MCF 10A (cell line): ENCODE results near the gene ITGA1. TPM values are rescaled to one million over a fixed set of nuclear protein-coding genes. Genes with fewer than 3 reads are reported as not detected.

Source experiments
- BruUV-seq: library from RNA; stranded (reverse); fragments of 400-500 nt; replicated peaks from 2 replicates; lab custom pipeline; 2021; lab: Mats Ljungman, UMichigan
- CTCF ChIA-PET: fragments of 300-600 bp; sonication (Branson Sonifier 250); formaldehyde crosslinking; extraction: SDS; loops from one replicate; lab custom pipeline; 2021; ENCODE audit warnings: antibody characterized with exemption, inconsistent platforms; lab: Yijun Ruan, JAX
- POLR2A ChIA-PET: fragments of 300-600, 350-650 bp; sonication (Branson Sonifier 250); formaldehyde crosslinking; extraction: SDS; loops from one replicate; lab custom pipeline; 2020; ENCODE audit warnings: antibody characterized with exemption, inconsistent platforms; lab: Yijun Ruan, JAX
- DNase-seq: peaks from one replicate; pipeline ENCODE4 v3.0.0-alpha.2; 2018; ENCODE audit not compliant: unreplicated experiment
- H3K27ac Mint-ChIP-seq: one replicate; pipeline ENCODE4 v1.8.0; 2022; ENCODE audit warnings: mild to moderate bottlenecking, low read depth, mixed read lengths; ENCODE audit not compliant: unreplicated experiment
- H3K27me3 Mint-ChIP-seq: one replicate; pipeline ENCODE4 v1.8.0; 2022; ENCODE audit warnings: mixed read lengths; ENCODE audit not compliant: insufficient read depth, unreplicated experiment
- H3K36me3 Mint-ChIP-seq: one replicate; pipeline ENCODE4 v1.8.0; 2022; ENCODE audit warnings: mild to moderate bottlenecking, moderate library complexity, mixed read lengths; ENCODE audit not compliant: insufficient read depth, unreplicated experiment
- H3K4me1 Mint-ChIP-seq: one replicate; pipeline ENCODE4 v1.8.0; 2022; ENCODE audit warnings: mixed read lengths; ENCODE audit not compliant: insufficient read depth, unreplicated experiment
- H3K4me3 Mint-ChIP-seq: one replicate; pipeline ENCODE4 v1.8.0; 2022; ENCODE audit warnings: mild to moderate bottlenecking, moderate library complexity, mixed read lengths; ENCODE audit not compliant: unreplicated experiment
- H3K9me3 Mint-ChIP-seq: one replicate; pipeline ENCODE4 v1.8.0; 2022; ENCODE audit warnings: mixed read lengths; ENCODE audit not compliant: unreplicated experiment
- intact Hi-C: fragments of 100-400 bp; cut with micrococcal nuclease; formaldehyde crosslinking; loops from 2 replicates; pipeline ENCODE4 v1.14.1; 2022
- total RNA-seq: library from RNA; stranded (reverse); gene quantifications from 2 replicates; pipeline ENCODE4 v1.2.3, GENCODE V29; 2022
- TF ChIP-seq, protein P1 (sequence below): fragments of 200-600 bp; IDR thresholded peaks from one replicate; pipeline ENCODE4 v1.8.0; 2022; ENCODE audit warnings: antibody characterized with exemption, mild to moderate bottlenecking; ENCODE audit not compliant: unreplicated experiment

Gene ITGA1
- total RNA-seq, 1 experiment from 2014 or later = 7.7 TPM

DNA sequence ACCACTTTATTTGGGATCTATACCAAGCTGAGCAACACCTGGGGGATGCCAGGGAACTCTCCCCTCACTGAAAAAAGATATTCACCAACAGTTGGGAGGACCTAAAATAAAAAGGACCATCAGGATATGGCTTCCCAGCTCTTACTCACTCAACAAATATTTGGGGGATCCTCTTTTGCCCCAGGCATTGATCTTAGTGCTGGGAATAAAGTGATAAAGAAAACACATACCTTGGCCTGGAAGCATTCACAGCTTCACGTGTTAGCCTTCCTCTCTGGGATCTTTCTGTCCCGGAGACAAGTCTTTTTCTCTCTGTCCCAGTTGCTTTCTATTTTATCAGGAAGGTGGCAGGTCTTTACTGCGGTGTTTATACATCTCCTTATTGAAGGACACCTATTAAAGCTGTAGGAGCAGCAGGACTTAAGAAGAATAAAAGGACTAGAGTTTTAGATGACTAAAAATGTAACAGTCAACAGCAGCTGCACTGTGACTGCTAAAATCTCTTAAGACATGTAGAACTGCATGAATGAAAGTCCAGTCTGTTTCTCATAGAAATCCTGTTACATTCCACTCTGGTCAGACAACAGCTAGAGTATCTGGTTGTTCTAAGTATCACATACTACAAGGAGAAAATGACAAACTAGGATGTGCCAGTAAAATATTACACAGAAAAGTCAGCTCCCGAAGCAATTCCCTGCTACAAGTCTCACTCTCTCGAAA, 111.4 kb downstream of the ITGA1 start:
- Mint-ChIP-seq H3K9me3 (no peaks in the 10 kb centered on the region), H3K27me3 (no peaks in the 10 kb centered on the region), H3K36me3 (no peaks in the 10 kb centered on the region), H3K4me3 (no peak overlapping the region), H3K4me1 (no peaks in the 10 kb centered on the region), H3K27ac (no peak overlapping the region)
- intact Hi-C loops = no loop called here
- DNase-seq = no peak
- CTCF ChIA-PET = interaction anchor here (1.0 to 1.4 kb wide), 2 partner anchors 14 to 17 kb away, joined by 3 to 6 read pairs; no protein-coding TSS in a partner anchor
- BruUV-seq = no TSS peak
- TF ChIP-seq, protein P1, sequence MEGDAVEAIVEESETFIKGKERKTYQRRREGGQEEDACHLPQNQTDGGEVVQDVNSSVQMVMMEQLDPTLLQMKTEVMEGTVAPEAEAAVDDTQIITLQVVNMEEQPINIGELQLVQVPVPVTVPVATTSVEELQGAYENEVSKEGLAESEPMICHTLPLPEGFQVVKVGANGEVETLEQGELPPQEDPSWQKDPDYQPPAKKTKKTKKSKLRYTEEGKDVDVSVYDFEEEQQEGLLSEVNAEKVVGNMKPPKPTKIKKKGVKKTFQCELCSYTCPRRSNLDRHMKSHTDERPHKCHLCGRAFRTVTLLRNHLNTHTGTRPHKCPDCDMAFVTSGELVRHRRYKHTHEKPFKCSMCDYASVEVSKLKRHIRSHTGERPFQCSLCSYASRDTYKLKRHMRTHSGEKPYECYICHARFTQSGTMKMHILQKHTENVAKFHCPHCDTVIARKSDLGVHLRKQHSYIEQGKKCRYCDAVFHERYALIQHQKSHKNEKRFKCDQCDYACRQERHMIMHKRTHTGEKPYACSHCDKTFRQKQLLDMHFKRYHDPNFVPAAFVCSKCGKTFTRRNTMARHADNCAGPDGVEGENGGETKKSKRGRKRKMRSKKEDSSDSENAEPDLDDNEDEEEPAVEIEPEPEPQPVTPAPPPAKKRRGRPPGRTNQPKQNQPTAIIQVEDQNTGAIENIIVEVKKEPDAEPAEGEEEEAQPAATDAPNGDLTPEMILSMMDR = no peak
- POLR2A ChIA-PET = interaction anchor here (0.7 to 1.2 kb wide), 3 partner anchors 10 to 99 kb away, joined by 3 to 4 read pairs (median 3); no protein-coding TSS in a partner anchor

DNA sequence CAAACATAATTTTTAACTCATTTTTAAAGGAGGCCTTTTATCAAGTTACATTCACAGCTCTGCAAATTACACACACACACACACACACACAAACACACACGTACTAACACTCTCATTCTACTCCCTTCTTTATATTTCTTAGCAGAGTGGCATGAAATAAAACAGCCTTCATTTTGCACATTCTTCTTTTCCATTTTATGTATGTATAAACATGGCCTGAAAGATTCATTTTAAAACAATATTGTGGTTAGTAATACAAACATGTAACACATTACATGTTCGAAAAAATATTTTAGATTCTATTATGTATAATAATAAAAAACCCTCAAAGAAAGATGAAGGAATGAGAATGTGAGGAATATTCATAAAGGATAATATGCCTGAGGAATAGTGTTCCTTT, 115.4 kb downstream of the ITGA1 start:
- ChIA-PET CTCF (interaction anchor here (1.2 to 2.6 kb wide), 2 partner anchors 12 to 116 kb away, joined by 5 to 13 read pairs; partner anchors contain the start of genes ITGA1 and PELO), POLR2A (no interaction called here)
- intact Hi-C loops = no loop called here
- no peak for DNase-seq
- Mint-ChIP-seq H3K27me3 (no peaks in the 10 kb centered on the region), H3K4me3 (no peak overlapping the region), H3K9me3 (no peaks in the 10 kb centered on the region), H3K36me3 (no peaks in the 10 kb centered on the region), H3K4me1 (no peaks in the 10 kb centered on the region), H3K27ac (no peak overlapping the region)
- BruUV-seq = no TSS peak
- TF ChIP-seq, protein P1 = no peak

DNA sequence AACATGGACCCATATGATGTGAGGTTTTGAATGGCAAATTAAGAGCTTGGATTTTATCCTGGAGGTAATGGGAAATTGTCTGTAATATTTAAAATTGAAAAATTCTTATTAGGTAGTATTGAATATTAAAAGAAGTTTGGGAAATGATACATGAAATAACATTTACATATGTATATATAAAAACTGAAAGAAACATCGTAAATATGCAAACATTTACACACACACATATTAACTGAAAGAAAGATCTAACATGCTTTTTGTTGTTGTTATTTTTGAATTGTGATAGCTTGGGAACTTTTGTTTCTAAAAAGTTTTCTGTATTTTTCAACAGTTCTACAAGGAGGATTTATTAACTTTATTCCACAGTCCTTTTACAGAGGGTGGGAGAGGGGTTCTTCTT, 118.6 kb downstream of the ITGA1 start:
- intact Hi-C loops = no loop called here
- BruUV-seq = no TSS peak
- TF ChIP-seq, protein P1 = no peak
- no peaks in the 10 kb centered on the region for H3K27me3 Mint-ChIP-seq
- POLR2A ChIA-PET = interaction anchor here (0.7 kb wide), 1 partner anchor 98 kb away, joined by 3 read pairs; no protein-coding TSS in a partner anchor
- DNase-seq = no peak
- no peak overlapping the region for H3K27ac Mint-ChIP-seq
- no peaks in the 10 kb centered on the region for H3K36me3 Mint-ChIP-seq
- H3K9me3 Mint-ChIP-seq = no peaks in the 10 kb centered on the region
- CTCF ChIA-PET = interaction anchor here (0.6 to 2.3 kb wide), 5 partner anchors 8 to 390 kb away, joined by 3 to 11 read pairs (median 3); no protein-coding TSS in a partner anchor
- H3K4me3 Mint-ChIP-seq = no peak overlapping the region
- no peaks in the 10 kb centered on the region for H3K4me1 Mint-ChIP-seq

DNA sequence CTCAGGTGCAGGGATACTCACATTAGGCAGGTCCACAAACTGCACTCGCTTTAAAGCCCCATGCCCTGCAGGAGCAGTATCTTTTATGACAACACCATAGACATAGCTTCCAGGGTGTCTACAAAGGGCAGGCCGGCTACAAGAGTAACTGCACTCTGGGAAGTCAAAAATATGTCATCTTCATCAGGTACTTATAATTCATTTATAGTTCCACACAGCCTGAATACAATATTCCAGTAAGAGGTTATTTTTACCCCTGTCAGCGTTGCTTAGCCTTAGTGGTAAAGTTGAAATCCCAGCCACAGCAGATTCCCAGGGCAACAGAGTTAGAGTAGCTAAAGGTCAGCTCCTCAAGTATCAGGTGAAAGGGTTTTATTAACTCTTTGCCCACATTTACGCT, 119.1 kb downstream of the ITGA1 start:
- Mint-ChIP-seq H3K4me1 (no peaks in the 10 kb centered on the region), H3K4me3 (no peak overlapping the region), H3K27me3 (no peaks in the 10 kb centered on the region), H3K36me3 (no peaks in the 10 kb centered on the region), H3K9me3 (no peaks in the 10 kb centered on the region), H3K27ac (no peak overlapping the region)
- TF ChIP-seq, protein P1 = no peak
- intact Hi-C loops = no loop called here
- POLR2A ChIA-PET = no interaction called here
- no TSS peak for BruUV-seq
- DNase-seq = no peak
- CTCF ChIA-PET = interaction anchor here (0.7 to 2.3 kb wide), 3 partner anchors 7 to 197 kb away, joined by 3 to 11 read pairs (median 6); no protein-coding TSS in a partner anchor
